GM19468 (cell line): ENCODE results near the gene PBX1.

Experiments
- ATAC-seq: cut with Tn5 transposase; IDR thresholded peaks from one replicate; pipeline ENCODE4 v1.9.1; 2021; ENCODE audit warnings: mild to moderate bottlenecking, moderate library complexity, moderate number of reproducible peaks; ENCODE audit not compliant: unreplicated experiment; ENCODE audit errors: extremely low read depth

The PBX1 gene

GRCh38 chr1:164688791-164689190, 129.8 kb downstream of the PBX1 start:
- no peak for ATAC-seq

- ATAC-seq, result no peak
Observed at GRCh38 chr1:164689672-164690511, 130.9 kb downstream of the PBX1 start.

GRCh38 chr1:164692420-164692819, 133.4 kb downstream of the PBX1 start:
- ATAC-seq, result no peak

GRCh38 chr1:164693564-164694359, 134.8 kb downstream of the PBX1 start:
- ATAC-seq, result no peak

DNA sequence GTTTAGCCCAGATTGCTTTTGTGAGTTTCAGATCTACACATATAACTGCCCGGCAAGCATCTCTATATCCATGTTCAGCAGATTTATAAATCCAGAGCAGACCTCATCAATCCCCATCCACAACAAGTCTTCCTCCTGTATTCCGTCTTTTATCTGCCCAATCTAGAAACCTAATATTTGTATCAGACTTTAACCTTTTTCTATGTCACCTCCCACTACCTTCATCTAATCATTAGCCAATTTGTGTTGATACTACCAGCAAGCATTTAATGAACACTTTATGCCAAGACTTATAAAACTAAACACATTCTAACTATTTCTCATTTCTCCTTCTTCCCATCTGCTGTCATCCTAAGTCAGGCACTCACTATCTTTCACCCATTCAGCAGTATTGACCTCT, 135.5 kb downstream of the PBX1 start:
- ATAC-seq, result no peak

DNA sequence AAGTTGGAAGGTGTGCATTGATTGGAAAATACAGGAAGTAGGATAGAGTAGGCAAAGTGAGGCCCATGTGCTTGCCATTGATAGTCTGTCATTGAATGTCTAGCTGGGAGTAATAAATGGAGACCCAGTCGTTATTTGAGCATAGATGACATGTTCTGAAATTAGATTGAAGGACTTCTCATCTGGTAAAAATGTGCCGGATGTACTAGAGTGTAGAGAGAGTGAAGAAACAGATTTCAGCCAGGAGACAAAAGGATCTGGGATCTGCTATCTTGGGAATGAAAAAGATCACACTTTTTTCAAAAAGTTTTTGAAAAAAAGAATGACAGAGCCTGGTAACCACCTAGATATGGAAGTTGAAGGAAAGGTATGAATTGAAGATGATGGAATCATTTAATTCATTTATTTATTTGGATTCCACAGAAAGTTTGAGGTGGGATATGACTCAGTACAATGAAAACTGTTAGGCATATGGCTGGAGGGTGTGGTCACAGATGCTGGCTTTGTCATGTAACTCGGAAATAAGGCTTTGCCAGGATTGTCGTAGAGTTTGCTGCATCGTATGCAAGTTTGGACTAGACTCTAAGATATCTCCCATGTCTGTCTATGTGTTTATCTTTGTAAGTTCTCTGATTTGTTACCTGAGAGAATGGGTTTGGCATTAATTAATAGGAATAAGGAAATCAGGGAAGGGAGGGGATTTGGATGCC, 137.1 kb downstream of the PBX1 start:
- ATAC-seq, result no peak

- ATAC-seq, result no peak
Observed at GRCh38 chr1:164699815-164700491, 141.0 kb downstream of the PBX1 start.

- ATAC-seq, result no peak
Observed at GRCh38 chr1:164700683-164701082, 141.7 kb downstream of the PBX1 start.

GRCh38 chr1:164701189-164701761, 142.3 kb downstream of the PBX1 start:
- no peak for ATAC-seq

GRCh38 chr1:164702216-164702615, 143.2 kb downstream of the PBX1 start:
- ATAC-seq, result no peak

DNA sequence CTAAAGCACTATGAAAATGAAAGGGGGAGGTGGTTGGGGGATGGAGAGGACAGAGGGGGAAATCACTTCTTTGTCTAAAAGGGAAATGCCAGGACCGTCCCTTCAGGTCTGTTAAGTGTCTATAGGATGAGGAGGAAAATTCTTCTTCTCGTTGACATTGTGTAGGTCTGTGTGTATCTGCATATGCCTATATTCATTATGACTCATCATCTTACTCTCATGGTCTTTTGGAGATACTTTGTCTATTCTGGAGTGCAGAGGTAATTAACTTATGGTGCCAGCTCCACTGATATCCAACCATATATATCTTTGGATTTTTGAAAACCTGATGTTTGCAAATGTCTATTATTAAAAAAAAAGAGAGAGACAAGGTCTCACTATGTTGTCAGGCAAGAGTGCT, 143.7 kb downstream of the PBX1 start:
- no peak for ATAC-seq

DNA sequence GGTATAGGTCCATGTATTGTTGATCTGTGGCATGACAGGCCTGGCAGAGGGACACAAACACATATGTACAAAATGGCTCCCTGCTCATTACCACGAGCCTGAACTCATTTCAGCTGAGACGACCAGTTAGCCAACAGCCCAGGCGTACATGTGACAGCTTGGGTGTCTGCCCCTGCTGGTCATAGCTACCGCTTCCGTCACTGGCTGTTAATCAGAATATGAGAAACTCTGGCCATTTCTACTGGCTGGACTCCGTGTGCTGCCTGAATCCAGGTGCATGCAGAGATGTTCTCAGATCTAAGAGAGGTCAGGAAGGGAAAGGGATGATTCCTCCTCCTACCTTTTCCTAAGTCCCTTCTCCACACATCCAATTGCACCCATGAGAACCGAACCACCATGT, 144.5 kb downstream of the PBX1 start:
- ATAC-seq, result no peak

- ATAC-seq, result no peak
Observed at GRCh38 chr1:164703960-164704411, 145.0 kb downstream of the PBX1 start.

DNA sequence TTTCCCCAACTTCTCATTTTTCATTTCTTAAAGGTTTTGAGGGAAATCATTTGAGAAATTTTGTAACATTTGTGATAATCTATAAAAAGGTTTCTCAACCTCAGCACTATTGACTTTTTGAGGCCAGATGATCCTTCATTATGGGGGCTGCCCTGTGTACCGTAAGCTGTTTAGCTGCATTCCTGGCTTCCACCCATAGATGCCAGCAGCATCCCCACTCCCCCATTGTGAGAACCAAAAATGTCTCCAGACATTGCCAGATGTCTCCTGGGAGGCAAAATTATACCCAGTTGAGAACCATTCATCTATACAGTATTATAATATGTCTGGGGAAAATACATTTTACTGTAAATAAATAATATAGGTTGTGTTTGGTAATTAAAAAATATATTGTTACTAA, 146.0 kb downstream of the PBX1 start:
- ATAC-seq, result no peak

DNA sequence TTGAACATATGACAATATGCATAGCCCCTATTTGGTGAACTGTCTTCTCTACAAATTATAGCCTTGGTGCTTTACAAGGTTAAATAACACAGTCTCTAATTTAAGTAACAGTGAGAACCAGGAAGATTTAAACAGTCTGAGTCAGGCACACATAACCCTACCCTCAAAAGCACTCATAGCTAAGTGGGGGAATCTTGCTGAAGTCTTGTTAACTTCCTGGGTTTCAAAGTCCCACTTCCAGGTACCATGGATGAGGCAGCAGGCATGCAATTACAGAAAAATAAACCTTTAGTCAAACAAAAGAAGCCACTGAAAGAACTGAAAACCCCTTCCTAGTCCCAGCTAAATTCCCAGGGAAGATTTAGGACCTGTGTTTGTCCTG, 147.6 kb downstream of the PBX1 start:
- no peak for ATAC-seq

DNA sequence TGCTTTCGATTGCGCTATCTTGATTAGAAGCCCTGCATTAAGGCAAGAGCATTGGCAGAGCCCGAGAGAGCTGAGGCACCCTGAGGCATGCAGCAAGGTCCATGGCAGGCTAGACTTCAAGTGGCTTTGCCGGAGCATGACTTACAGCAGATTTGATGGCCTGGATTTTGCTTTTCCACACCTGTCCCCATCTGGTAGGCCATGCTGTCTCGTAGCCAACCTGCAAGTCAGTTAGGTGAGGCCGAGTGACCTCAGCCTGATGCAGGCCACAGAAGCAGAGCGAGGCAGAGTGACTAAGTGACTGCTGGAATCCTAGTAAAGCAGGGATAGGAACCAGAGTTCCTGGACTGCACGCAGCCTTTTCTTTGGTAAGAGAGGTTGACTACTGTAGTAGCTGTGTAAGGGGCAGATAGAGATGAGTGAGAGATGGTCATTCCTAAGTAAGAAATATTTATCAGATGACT, 148.9 kb downstream of the PBX1 start:
- ATAC-seq, result no peak

DNA sequence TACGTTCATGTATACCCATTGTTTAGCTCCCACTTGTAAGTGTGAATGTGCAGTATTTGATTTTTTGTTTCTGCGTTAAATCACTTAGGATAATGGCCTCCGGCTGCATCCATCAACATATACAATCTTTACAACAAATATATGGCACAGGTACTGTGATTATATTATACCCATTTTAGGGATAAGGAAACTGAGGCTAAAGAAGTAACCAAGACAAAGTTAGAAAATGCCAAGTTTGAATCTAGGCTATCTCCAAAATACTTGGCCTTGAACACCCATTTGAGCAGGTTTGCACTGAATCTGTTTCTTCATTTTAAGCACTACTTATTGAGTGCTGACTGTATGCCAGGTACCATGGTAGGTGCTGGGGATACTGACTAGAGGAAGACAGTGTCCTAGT, 149.6 kb downstream of the PBX1 start:
- ATAC-seq, result no peak

- ATAC-seq, result no peak
Observed at GRCh38 chr1:164709126-164709525, 150.1 kb downstream of the PBX1 start.

- ATAC-seq, result no peak
Observed at GRCh38 chr1:164709541-164710278, 150.7 kb downstream of the PBX1 start.
